KG1 (cell line): Measurements from ENCODE around the gene RECQL5.

ENCODE experiments used
- DNase-seq: peaks from one replicate; lab custom pipeline; 2025; lab: John Stamatoyannopoulos, UW

RECQL5 gene

GRCh38 chr17:75688209-75688825 is 21.4 kb upstream of the RECQL5 start:
- peak; percentile 25 for DNase-seq

DNA sequence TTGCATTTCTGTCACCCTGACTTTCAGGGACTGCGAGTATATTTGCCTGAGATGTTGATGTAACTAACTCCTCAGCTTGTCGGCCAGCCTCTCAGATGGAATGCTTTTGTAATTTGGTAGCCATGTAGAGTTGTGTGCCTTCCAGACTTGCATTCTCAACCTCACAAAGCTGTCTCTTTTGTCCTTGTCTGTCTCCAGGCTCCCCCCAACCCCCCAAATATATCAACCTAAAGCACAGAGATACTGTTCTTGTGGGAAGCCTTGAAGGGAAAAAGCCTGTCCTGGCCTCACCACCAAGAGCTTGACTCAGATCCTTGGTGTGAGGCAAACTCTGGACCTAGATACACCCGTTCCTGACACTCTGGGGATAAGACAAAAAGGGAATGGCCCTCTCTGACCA is 18.5 kb upstream of the RECQL5 start:
- DNase-seq: no peak

- no peak for DNase-seq
These were observed 18.0 kb upstream of the RECQL5 start for GRCh38 chr17:75684924-75685323.

DNA sequence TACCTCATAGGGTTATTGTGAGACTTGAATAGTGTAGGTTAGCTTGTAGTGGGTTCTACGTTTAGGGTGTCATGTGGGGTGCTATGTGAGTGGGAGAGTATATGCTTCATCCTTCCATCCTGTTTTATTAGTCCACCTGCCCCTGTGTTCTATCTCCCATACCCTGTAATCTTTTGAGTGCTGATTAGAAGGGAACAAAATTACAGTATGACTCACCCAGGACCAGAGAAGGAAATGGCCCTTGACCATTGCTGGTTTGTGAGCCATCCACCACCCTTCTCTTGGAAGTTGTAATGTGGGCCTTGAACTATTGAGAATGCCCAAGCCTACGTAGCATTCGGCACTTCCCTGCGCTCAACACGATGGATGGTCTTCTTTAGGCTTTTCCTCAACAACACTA is 17.3 kb upstream of the RECQL5 start:
- no peak for DNase-seq

DNA sequence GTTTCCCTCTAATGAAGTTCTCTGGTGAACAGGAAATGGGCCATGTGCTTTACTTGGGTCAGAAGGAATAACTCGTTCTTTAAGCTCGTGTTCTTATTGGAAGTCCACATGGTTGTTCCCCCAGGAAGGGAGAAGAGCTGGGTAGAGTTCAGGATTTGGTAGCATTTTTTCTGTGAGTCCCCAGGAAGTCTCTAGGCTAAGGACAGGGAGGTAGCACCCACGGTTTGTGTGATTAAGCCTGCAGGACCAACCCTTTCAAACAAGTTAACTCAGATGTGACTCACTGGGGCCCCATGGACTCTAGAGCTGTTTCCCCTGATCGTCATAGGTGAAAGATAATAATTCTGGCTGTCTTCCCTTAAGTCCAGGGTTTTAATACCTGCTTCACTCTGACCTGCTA is 16.6 kb upstream of the RECQL5 start:
- no peak for DNase-seq

DNA sequence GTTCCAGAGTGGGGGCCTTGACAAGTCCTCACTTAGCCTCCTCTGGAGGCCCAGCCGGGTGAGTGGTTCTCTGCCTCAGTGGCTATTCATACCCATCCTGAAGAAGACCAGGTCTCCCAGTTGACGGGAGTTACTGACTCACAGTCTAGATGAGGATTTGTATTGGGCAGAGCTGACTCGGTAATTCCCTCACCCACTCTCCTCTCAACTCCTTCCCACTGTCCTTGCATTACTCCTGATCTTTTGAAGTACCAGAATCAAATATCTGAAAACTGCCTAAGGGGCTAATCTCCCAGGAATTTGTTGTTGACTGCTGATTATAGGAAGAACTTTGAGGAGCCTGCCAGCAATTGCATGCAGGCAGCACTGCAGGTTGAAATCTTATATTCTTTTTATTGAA is 14.3 kb upstream of the RECQL5 start:
- DNase-seq: no peak

DNA sequence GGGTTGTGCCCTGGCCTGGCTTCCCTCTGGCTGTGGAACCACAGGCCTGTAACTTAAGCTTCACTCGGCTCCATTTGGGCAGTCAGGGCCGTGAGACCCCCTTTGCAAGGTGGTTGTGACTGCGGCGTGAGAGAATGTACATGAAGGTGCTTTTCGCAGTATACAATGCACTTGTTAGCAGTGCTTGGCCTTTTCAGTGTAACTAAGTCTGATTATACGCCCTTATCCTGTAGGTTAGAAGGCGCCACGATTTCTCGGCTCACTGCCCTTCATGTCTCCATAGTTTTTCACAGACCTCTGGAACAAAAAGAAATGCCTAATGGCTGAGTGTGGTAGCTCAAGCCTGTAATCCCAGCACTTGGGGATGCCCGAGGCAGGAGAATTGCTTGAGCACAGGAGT is 13.5 kb upstream of the RECQL5 start:
- DNase-seq: no peak

GRCh38 chr17:75679706-75680211 is 12.8 kb upstream of the RECQL5 start:
- DNase-seq: no peak

DNA sequence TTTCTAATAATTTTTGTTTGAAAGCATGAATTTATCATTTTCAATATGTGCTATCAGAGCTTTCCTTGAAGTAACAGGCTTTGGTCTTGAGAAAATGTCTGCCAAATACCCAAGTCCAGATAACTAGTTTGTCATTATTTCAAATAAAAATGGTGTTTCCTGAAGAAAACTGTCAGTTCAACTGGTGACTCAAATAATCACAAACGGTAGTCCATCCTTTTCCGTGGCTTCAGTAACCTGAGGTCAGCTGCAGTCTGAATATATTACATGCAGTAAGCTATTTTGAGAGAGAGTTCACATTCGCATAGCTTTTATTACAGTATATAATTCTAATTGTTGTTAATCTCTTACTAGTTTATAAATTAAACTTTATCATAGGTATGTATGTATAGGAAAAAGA is 9.5 kb upstream of the RECQL5 start:
- DNase-seq: no peak

GRCh38 chr17:75673487-75673886 is 6.5 kb upstream of the RECQL5 start:
- DNase-seq: no peak

DNA sequence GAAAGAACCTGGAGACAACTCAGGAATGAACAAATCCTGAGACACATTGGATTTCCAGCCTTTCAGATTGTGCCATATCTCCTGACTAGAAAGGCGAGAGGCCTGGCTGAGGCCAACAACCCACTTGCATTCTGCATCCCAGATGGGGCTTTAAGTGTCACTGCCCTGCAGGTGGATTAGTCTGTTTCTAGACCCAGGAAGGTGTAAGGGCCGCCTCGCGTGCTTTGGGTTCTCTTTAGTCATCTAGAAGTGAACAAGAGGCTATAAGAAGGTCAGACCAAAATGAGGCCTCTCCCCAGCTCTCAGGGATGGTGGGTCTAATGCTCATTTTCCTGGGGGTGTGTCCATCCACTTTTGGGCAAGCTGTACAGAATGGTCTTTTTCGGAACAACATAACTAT is 5.1 kb upstream of the RECQL5 start:
- DNase-seq: no peak

GRCh38 chr17:75670868-75671267 is 3.9 kb upstream of the RECQL5 start:
- DNase-seq: no peak

- DNase-seq: no peak
These were observed 1.5 kb upstream of the RECQL5 start for GRCh38 chr17:75668489-75668888.

- DNase-seq: no peak
These were observed 871 bp upstream of the RECQL5 start for GRCh38 chr17:75667825-75668224.

- no peak for DNase-seq
These were observed 973 bp downstream of the RECQL5 start for GRCh38 chr17:75665981-75666380.

DNA sequence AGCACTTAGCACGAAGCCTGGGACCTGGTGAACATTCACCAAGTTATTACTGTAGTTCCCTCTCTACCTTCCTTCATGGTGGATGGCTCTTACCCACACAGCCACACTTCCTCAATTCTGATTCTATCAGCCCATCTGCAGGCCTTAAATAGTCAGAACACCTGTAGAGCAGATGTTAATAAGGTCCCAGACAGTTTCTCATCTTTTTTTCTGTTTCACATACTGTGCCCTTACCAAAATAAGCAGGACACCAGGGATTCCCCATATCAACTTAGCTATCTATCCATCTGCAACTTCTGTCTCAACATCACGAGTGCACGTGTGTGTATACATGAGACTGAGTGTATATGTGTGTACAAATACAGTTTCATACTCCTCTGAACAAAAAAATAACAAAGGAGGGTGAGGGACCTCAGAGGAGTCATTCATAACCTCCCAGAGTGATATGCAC is 2.8 kb downstream of the RECQL5 start:
- no peak for DNase-seq

- DNase-seq: no peak
These were observed 4.4 kb downstream of the RECQL5 start for GRCh38 chr17:75662511-75662910.

GRCh38 chr17:75661531-75661930 is 5.4 kb downstream of the RECQL5 start:
- no peak for DNase-seq

GRCh38 chr17:75658237-75658636 is 8.7 kb downstream of the RECQL5 start:
- no peak for DNase-seq

GRCh38 chr17:75654176-75654575 is 12.8 kb downstream of the RECQL5 start:
- DNase-seq: no peak

GRCh38 chr17:75652934-75653549 is 13.9 kb downstream of the RECQL5 start:
- peak; percentile 9 for DNase-seq

DNA sequence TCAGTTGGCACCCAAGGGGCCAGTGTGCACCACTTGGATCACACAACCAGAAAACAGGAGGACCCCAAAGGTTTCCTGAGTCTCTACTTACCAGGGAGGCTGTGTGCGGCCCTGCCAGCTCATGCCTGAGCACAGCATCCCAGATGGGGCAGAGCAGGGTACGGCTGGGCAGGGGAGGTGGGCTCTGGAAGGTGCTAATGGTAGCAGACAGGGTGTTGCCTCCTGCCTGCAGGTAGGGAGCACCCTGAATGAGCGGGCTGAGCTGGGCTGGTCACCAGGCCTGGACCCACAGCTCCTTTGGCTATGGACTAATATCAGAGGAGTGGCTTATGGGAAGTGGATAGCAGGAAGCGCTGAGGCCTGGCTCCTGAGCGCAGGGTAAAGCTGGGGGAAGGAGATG is 14.6 kb downstream of the RECQL5 start:
- no peak for DNase-seq

GRCh38 chr17:75650874-75651273 is 16.1 kb downstream of the RECQL5 start:
- no peak for DNase-seq

- DNase-seq: no peak
These were observed 17.3 kb downstream of the RECQL5 start for GRCh38 chr17:75649687-75650086.
